H4 (cell line): Measurements from ENCODE around the gene ELAPOR1. TPM values are rescaled to one million over a fixed set of nuclear protein-coding genes. Genes with fewer than 3 reads are reported as not detected.

Source experiments
- DNase-seq: peaks from one replicate; pipeline ENCODE4 v3.0.0-alpha.2; 2015; ENCODE audit warnings: low spot score
- total RNA-seq: library from RNA; depleted of rRNA; stranded (reverse); fragments of >200 nt; shearing (Covaris generic); gene quantifications from 2 replicates; pipeline ENCODE4 v1.2.3, GENCODE V29; 2014; rRNA removed

Gene ELAPOR1
- total RNA-seq: 1.1 TPM in 2 replicates

GRCh38 chr1:109113590-109114341 lies at the start of gene ELAPOR1:
Gene ELAPOR1 (plus strand): TSS chr1:109114115. CDS start chr1:109114184, 69 bp downstream.
- DNase-seq: no peak

GRCh38 chr1:109065137-109065536 lies 48.8 kb upstream of the ELAPOR1 start:
- no peak for DNase-seq

- no peak for DNase-seq
Measured at GRCh38 chr1:109067883-109068282, 46.0 kb upstream of the ELAPOR1 start.

- no peak for DNase-seq
Measured at GRCh38 chr1:109069294-109069693, 44.6 kb upstream of the ELAPOR1 start.

- peak; percentile 95 for DNase-seq
Measured at GRCh38 chr1:109075531-109076490, 38.1 kb upstream of the ELAPOR1 start, which contains the start of gene TAF13. Gene TAF13 (minus strand): TSS chr1:109076003. CDS start chr1:109075947, 56 bp downstream.

- no peak for DNase-seq
Measured at GRCh38 chr1:109078317-109078716, 35.6 kb upstream of the ELAPOR1 start.

GRCh38 chr1:109079240-109079622 lies 34.7 kb upstream of the ELAPOR1 start:
- no peak for DNase-seq

GRCh38 chr1:109080441-109081082 lies 33.4 kb upstream of the ELAPOR1 start:
- DNase-seq: no peak

GRCh38 chr1:109083501-109083900 lies 30.4 kb upstream of the ELAPOR1 start:
- DNase-seq: no peak

- peak; percentile 29 for DNase-seq
Measured at GRCh38 chr1:109083923-109084322, 30.0 kb upstream of the ELAPOR1 start.

- DNase-seq: peak; percentile 65
Measured at GRCh38 chr1:109084563-109085517, 29.1 kb upstream of the ELAPOR1 start.

GRCh38 chr1:109089242-109090015 lies 24.5 kb upstream of the ELAPOR1 start:
- DNase-seq: peak; percentile 64

GRCh38 chr1:109090196-109091077 lies 23.5 kb upstream of the ELAPOR1 start, which contains the start of gene TMEM167B:
Gene TMEM167B (plus strand): TSS chr1:109090764. CDS start chr1:109090873, 109 bp downstream.
- peak; percentile 89 for DNase-seq

- peak; percentile 23 for DNase-seq
Measured at GRCh38 chr1:109091078-109091838, 22.7 kb upstream of the ELAPOR1 start.

GRCh38 chr1:109091839-109092193 lies 22.1 kb upstream of the ELAPOR1 start:
- DNase-seq: no peak

GRCh38 chr1:109094377-109094803 lies 19.5 kb upstream of the ELAPOR1 start:
- peak; percentile 81 for DNase-seq

- DNase-seq: no peak
Measured at GRCh38 chr1:109094871-109095270, 19.0 kb upstream of the ELAPOR1 start.

GRCh38 chr1:109095631-109096030 lies 18.3 kb upstream of the ELAPOR1 start:
- DNase-seq: no peak
